ENCODE results near the gene PRKD1.

- no peak for TF ChIP-seq CTCF (IDR thresholded peaks at IDR 0.05 in 2 of 3, conservative IDR thresholded peaks at IDR 0.05 in 1 of 3; ENCODE audit: borderline replicate concordance in 1 of 3, insufficient read depth in 1 of 3, low read depth in 2 of 3, low read length in 2 of 3)
- TF ChIP-seq EZH2 (IDR thresholded peaks at IDR 0.05): no peak
- TF ChIP-seq YY1 (IDR thresholded peaks at IDR 0.05; ENCODE audit: extremely low read depth, insufficient replicate concordance, low read depth, low read length): no peak
- TF ChIP-seq CEBPB (IDR thresholded peaks at IDR 0.05; ENCODE audit: low read depth): no peak
- no peak for TF ChIP-seq ZFX (IDR thresholded peaks at IDR 0.05)
- TF ChIP-seq, protein P1, sequence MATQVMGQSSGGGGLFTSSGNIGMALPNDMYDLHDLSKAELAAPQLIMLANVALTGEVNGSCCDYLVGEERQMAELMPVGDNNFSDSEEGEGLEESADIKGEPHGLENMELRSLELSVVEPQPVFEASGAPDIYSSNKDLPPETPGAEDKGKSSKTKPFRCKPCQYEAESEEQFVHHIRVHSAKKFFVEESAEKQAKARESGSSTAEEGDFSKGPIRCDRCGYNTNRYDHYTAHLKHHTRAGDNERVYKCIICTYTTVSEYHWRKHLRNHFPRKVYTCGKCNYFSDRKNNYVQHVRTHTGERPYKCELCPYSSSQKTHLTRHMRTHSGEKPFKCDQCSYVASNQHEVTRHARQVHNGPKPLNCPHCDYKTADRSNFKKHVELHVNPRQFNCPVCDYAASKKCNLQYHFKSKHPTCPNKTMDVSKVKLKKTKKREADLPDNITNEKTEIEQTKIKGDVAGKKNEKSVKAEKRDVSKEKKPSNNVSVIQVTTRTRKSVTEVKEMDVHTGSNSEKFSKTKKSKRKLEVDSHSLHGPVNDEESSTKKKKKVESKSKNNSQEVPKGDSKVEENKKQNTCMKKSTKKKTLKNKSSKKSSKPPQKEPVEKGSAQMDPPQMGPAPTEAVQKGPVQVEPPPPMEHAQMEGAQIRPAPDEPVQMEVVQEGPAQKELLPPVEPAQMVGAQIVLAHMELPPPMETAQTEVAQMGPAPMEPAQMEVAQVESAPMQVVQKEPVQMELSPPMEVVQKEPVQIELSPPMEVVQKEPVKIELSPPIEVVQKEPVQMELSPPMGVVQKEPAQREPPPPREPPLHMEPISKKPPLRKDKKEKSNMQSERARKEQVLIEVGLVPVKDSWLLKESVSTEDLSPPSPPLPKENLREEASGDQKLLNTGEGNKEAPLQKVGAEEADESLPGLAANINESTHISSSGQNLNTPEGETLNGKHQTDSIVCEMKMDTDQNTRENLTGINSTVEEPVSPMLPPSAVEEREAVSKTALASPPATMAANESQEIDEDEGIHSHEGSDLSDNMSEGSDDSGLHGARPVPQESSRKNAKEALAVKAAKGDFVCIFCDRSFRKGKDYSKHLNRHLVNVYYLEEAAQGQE (IDR thresholded peaks at IDR 0.05; ENCODE audit: low read depth): no peak
- TF ChIP-seq POLR2A (IDR thresholded peaks at IDR 0.05; ENCODE audit: borderline replicate concordance, extremely low read depth, insufficient read depth, insufficient read length): no peak
- TF ChIP-seq, protein P2, sequence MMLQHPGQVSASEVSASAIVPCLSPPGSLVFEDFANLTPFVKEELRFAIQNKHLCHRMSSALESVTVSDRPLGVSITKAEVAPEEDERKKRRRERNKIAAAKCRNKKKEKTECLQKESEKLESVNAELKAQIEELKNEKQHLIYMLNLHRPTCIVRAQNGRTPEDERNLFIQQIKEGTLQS (IDR thresholded peaks at IDR 0.05): no peak
- TF ChIP-seq POLR2AphosphoS5 (IDR thresholded peaks at IDR 0.05; ENCODE audit: low read depth, low read length): no peak
Observed at GRCh38 chr14:29971101-29971500, 43.5 kb upstream of the PRKD1 start.

Data from HCT116 (cell line).